GM13976 (cell line): ENCODE data around the gene IKZF4.

Experiments used
- DNase-seq: peaks from one replicate; pipeline ENCODE4 v3.0.0; 2012; ENCODE audit warnings: low spot score
- in situ Hi-C: fragments of 300-500 bp; cut with MboI; formaldehyde crosslinking; loops from one replicate; pipeline ENCODE4 v1.12.0; 2022; ENCODE audit warnings: low sequenced_read_pairs, mixed read lengths, inconsistent platforms; ENCODE audit not compliant: unreplicated experiment
- TF ChIP-seq, protein P1 (sequence below): IDR thresholded peaks from 2 replicates; pipeline ENCODE4 v1.5.1; 2012; ENCODE audit warnings: borderline replicate concordance, mild to moderate bottlenecking; ENCODE audit not compliant: insufficient read depth; ENCODE audit errors: extremely low read depth, missing control alignments, control extremely low read depth

The IKZF4 gene

DNA sequence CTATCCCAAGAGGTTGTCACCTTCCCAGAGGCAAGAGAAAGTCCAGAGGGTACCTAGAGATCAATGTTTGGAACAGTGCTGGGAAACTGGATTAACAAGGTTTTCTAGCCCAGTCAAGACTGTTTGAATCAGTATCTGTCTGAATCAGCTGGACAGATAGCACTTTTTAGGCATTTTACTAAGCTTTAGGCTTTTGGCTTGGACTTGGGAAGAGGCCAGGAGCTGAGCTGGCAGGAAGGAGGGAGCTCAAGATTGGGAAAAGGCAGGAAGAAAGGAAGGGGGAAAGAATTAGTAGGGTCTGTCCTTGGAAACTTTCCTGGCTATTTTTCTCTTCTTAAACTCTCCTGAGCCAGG lies 8.3 kb downstream of the IKZF4 start:
- in situ Hi-C loops = no loop called here
- TF ChIP-seq, protein P1, sequence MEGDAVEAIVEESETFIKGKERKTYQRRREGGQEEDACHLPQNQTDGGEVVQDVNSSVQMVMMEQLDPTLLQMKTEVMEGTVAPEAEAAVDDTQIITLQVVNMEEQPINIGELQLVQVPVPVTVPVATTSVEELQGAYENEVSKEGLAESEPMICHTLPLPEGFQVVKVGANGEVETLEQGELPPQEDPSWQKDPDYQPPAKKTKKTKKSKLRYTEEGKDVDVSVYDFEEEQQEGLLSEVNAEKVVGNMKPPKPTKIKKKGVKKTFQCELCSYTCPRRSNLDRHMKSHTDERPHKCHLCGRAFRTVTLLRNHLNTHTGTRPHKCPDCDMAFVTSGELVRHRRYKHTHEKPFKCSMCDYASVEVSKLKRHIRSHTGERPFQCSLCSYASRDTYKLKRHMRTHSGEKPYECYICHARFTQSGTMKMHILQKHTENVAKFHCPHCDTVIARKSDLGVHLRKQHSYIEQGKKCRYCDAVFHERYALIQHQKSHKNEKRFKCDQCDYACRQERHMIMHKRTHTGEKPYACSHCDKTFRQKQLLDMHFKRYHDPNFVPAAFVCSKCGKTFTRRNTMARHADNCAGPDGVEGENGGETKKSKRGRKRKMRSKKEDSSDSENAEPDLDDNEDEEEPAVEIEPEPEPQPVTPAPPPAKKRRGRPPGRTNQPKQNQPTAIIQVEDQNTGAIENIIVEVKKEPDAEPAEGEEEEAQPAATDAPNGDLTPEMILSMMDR = no peak
- DNase-seq = no peak

DNA sequence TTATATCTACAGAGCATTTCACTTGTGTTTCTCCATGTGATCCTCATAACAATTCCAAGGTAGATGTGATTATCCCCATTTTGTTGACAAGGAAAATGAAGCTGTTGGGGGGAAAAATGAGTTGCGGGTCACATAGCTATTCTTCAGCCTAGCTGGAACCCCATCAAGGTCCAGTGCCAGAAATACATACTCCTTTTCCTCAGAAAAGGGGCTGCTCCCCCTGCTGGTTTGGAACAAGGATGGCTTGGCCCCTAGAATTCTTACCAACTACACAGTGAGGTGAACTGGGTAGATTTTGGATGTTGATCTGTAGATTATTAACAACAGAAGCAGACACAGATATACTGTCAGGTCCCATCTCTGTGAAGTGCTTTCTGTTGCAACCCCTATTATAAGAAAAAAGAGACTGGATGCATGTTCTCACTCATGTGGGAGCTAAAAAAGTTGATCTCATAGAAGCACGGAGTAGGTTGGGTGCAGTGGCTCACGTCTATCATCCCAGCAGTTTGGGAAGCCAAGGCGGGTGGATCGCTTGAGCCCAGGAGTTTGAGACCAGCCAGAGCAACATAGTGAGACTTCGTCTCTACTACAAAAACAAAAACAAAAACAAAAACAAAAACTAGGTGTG lies 8.9 kb downstream of the IKZF4 start:
- TF ChIP-seq, protein P1 = peak; percentile 67
- DNase-seq = peak; percentile 66
- in situ Hi-C loops = loop anchor here (10.0 kb wide), 1 partner anchor 295 kb away; no protein-coding TSS in a partner anchor

DNA sequence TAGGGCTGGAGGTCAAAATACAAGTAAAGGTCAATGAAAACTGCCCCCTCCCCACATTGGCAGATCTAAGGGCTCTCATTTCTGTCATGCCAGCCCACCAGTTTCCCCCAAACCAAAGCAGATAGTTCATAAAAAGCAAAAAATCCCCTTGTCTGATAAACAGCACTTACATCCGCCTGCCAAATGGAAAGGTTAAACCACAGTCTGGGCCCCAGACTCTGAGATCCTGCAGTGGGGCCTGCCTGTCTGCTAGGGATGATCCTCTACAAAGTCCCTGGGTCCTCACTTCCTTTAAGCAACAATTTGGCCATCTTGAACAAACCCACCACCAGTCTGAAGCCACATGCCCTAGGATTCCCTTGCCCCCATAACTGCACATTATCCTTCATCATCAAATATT lies 11.1 kb downstream of the IKZF4 start:
- no peak for DNase-seq
- TF ChIP-seq, protein P1 = no peak
- in situ Hi-C loops = loop anchor here (10.0 kb wide), 1 partner anchor 297 kb away; no protein-coding TSS in a partner anchor

DNA sequence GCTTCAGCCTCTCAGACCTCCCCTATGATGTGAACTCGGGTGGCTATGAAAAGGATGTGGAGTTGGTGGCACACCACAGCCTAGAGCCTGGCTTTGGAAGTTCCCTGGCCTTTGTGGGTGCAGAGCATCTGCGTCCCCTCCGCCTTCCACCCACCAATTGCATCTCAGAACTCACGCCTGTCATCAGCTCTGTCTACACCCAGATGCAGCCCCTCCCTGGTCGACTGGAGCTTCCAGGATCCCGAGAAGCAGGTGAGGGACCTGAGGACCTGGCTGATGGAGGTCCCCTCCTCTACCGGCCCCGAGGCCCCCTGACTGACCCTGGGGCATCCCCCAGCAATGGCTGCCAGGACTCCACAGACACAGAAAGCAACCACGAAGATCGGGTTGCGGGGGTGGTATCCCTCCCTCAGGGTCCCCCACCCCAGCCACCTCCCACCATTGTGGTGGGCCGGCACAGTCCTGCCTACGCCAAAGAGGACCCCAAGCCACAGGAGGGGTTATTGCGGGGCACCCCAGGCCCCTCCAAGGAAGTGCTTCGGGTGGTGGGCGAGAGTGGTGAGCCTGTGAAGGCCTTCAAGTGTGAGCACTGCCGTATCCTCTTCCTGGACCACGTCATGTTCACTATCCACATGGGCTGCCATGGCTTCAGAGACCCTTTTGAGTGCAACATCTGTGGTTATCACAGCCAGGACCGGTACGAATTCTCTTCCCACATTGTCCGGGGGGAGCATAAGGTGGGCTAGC lies 13.9 kb downstream of the IKZF4 start:
- TF ChIP-seq, protein P1 = no peak
- no peak for DNase-seq
- in situ Hi-C loops = loop anchor here (10.0 kb wide), 1 partner anchor 300 kb away; no protein-coding TSS in a partner anchor

DNA sequence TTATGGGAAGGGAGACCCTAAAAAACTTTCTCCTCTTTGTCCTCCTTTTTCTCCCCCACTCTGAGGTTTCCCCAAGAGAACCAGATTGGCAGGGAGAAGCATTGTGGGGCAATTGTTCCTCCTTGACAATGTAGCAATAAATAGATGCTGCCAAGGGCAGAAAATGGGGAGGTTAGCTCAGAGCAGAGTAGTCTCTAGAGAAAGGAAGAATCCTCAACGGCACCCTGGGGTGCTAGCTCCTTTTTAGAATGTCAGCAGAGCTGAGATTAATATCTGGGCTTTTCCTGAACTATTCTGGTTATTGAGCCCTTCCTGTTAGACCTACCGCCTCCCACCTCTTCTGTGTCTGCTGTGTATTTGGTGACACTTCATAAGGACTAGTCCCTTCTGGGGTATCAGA lies 16.3 kb downstream of the IKZF4 start:
- in situ Hi-C loops = loop anchor here (10.0 kb wide), 1 partner anchor 302 kb away; no protein-coding TSS in a partner anchor
- TF ChIP-seq, protein P1 = no peak
- no peak for DNase-seq

DNA sequence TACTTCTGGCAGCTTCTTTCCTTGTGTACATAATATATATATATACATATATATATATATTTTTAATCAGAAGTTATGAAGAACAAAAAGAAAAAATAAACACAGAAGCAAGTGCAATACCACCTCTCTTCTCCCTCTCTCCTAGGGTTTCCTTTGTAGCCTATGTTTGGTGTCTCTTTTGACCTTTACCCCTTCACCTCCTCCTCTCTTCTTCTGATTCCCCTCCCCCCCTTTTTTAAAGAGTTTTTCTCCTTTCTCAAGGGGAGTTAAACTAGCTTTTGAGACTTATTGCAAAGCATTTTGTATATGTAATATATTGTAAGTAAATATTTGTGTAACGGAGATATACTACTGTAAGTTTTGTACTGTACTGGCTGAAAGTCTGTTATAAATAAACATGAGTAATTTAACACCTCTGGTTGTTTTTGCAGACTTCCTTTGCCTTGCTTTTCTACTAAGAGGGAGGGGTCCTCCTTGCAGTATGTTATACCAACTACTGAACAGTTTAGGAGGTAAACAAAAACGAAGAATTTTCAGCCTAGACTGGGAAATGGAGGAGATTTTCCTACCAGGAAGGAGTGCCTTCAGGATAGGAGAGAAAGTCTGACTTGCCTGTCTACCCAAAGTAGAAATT lies 17.3 kb downstream of the IKZF4 start:
- DNase-seq = no peak
- TF ChIP-seq, protein P1 = no peak
- in situ Hi-C loops = loop anchor here (10.0 kb wide), 1 partner anchor 303 kb away; no protein-coding TSS in a partner anchor
